ENCODE data around the gene CNTN3. TPM values are rescaled to one million over a fixed set of nuclear protein-coding genes. Genes with fewer than 3 reads are reported as not detected.

The CNTN3 gene
- total RNA-seq, result 0.16 TPM in 1 of 2 replicates, not detected in the other

GRCh38 chr3:74614107-74614967, at the start of gene CNTN3:
Gene CNTN3 (minus strand): TSS chr3:74614659. CDS start chr3:74521112, 93,547 bp downstream.

Measured in cardiac atrium fibroblast (primary cell).